HL-60 (cell line): Measurements from ENCODE around the gene CHSY1.

ENCODE experiments used
- DNase-seq, 2 experiments: peaks; one replicate each; pipeline ENCODE4 v3.0.0-alpha.2; 2010 to 2020; ENCODE audit warnings: low read depth in 1 of 2, low spot score in 1 of 2
- H3K27ac ChIP-seq: fragments of 250-450 bp; sonication (Bioruptor Pico); replicated peaks from 2 replicates; pipeline ENCODE4 v1.5.1; 2020; ENCODE audit warnings: mild to moderate bottlenecking, moderate library complexity
- H3K27me3 ChIP-seq: fragments of 250-450 bp; sonication (Bioruptor Pico); 2 replicates; pipeline ENCODE4 v1.5.1; 2021; ENCODE audit warnings: mild to moderate bottlenecking, moderate library complexity; ENCODE audit not compliant: insufficient read depth, poor library complexity, severe bottlenecking
- H3K4me3 ChIP-seq: replicated peaks from 2 replicates; pipeline ENCODE4 v1.5.1; 2011; ENCODE audit warnings: mild to moderate bottlenecking, control low read depth, low read length; ENCODE audit not compliant: insufficient read depth
- GABPA ChIP-seq: IDR thresholded peaks from 2 replicates; pipeline ENCODE4 v1.6.1; 2012; ENCODE audit warnings: low read depth
- POLR2AphosphoS5 ChIP-seq: IDR thresholded peaks from 2 replicates; pipeline ENCODE4 v1.6.1; 2012; ENCODE audit warnings: low read depth
- SPI1 ChIP-seq: IDR thresholded peaks from 2 replicates; pipeline ENCODE4 v1.6.1; 2012; ENCODE audit warnings: low read depth, mild to moderate bottlenecking, borderline replicate concordance
- TF ChIP-seq, protein P1 (sequence below): IDR thresholded peaks from 2 replicates; pipeline ENCODE4 v1.6.1; 2012; ENCODE audit warnings: low read depth; ENCODE audit not compliant: insufficient replicate concordance
- TF ChIP-seq, protein P2 (sequence below): IDR thresholded peaks from one replicate; pipeline ENCODE4 v1.5.1; 2011; ENCODE audit warnings: low read length, control low read depth, inconsistent platforms; ENCODE audit not compliant: insufficient read depth

Gene CHSY1

DNA sequence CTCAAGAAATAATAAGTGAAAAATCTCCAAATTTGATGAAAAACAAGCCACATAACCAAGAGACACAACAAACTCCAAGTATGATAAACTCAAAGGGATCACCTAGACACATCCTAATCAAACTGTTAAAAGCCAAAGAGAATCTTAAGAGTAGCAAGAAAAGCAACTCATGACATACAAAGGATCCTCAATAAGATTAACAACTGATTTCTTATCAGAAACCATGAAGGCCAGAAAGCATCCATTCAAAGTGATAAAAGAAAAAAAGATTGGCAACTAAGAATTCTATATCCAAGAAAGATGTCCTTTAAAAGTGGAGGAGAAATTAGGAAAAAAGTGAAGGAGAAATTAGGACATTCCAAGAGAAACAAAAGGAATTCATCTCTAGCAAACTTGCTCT is 23.5 kb downstream of the CHSY1 start:
- Histone ChIP-seq H3K27me3 (no peaks in the 10 kb centered on the region), H3K4me3 (no peak overlapping the region), H3K27ac (no peak overlapping the region)
- TF ChIP-seq, protein P1, sequence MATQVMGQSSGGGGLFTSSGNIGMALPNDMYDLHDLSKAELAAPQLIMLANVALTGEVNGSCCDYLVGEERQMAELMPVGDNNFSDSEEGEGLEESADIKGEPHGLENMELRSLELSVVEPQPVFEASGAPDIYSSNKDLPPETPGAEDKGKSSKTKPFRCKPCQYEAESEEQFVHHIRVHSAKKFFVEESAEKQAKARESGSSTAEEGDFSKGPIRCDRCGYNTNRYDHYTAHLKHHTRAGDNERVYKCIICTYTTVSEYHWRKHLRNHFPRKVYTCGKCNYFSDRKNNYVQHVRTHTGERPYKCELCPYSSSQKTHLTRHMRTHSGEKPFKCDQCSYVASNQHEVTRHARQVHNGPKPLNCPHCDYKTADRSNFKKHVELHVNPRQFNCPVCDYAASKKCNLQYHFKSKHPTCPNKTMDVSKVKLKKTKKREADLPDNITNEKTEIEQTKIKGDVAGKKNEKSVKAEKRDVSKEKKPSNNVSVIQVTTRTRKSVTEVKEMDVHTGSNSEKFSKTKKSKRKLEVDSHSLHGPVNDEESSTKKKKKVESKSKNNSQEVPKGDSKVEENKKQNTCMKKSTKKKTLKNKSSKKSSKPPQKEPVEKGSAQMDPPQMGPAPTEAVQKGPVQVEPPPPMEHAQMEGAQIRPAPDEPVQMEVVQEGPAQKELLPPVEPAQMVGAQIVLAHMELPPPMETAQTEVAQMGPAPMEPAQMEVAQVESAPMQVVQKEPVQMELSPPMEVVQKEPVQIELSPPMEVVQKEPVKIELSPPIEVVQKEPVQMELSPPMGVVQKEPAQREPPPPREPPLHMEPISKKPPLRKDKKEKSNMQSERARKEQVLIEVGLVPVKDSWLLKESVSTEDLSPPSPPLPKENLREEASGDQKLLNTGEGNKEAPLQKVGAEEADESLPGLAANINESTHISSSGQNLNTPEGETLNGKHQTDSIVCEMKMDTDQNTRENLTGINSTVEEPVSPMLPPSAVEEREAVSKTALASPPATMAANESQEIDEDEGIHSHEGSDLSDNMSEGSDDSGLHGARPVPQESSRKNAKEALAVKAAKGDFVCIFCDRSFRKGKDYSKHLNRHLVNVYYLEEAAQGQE, result no peak
- TF ChIP-seq POLR2AphosphoS5 (no peak), SPI1 (no peak), GABPA (no peak)
- TF ChIP-seq, protein P2, sequence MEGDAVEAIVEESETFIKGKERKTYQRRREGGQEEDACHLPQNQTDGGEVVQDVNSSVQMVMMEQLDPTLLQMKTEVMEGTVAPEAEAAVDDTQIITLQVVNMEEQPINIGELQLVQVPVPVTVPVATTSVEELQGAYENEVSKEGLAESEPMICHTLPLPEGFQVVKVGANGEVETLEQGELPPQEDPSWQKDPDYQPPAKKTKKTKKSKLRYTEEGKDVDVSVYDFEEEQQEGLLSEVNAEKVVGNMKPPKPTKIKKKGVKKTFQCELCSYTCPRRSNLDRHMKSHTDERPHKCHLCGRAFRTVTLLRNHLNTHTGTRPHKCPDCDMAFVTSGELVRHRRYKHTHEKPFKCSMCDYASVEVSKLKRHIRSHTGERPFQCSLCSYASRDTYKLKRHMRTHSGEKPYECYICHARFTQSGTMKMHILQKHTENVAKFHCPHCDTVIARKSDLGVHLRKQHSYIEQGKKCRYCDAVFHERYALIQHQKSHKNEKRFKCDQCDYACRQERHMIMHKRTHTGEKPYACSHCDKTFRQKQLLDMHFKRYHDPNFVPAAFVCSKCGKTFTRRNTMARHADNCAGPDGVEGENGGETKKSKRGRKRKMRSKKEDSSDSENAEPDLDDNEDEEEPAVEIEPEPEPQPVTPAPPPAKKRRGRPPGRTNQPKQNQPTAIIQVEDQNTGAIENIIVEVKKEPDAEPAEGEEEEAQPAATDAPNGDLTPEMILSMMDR, result no peak
- DNase-seq, result no peak

DNA sequence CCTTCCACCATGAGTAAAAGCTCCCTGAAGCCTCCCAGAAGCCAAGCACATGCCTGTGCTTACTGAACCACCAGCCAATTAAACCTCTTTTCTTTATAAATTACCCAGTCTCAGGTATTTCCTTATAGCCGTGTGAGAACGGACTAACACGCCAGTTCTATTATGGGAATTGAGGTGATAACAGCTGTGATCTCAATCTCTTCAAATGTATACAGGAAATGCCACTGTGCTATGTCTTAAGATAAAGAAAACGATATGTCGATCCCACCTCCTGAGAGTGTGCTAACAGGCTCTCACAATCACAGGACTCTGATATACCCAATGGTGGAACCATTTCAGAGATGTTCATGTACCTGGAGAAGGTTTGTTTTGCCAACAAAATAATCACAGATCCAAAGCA is 26.2 kb downstream of the CHSY1 start:
- no peak for DNase-seq
- Histone ChIP-seq H3K27ac (no peak overlapping the region), H3K4me3 (no peak overlapping the region), H3K27me3 (no peaks in the 10 kb centered on the region)
- TF ChIP-seq, protein P2, result no peak
- TF ChIP-seq SPI1, result no peak
- TF ChIP-seq, protein P1, result no peak
- TF ChIP-seq POLR2AphosphoS5, result no peak
- no peak for TF ChIP-seq GABPA

DNA sequence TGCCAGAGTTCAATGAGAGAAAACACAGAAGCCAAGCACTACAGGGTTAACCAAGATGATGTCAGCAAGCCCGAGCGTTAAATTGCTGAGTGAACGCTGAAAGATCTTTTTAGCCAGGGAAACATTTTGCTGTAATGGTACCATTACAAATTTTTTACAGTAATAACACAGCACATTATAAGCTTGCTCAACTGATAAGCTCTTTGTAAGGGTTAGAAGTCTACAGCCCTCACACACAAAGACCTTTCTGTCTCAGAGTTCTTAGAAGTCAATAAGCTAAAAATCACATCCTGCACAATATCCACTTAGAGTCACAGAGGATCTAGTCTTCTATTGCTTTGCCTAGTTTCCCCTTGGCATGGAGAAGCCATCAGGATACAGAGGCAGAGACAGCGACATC is 29.9 kb downstream of the CHSY1 start:
- H3K27ac ChIP-seq, result no peak overlapping the region
- DNase-seq, result no peak
- TF ChIP-seq, protein P1, result no peak
- no peak for TF ChIP-seq POLR2AphosphoS5
- TF ChIP-seq, protein P2, result no peak
- TF ChIP-seq SPI1, result no peak
- TF ChIP-seq GABPA, result no peak
- no peak overlapping the region for H3K4me3 ChIP-seq
- H3K27me3 ChIP-seq, result no peaks in the 10 kb centered on the region
